ENCODE data around the gene CRK.

Gene CRK

GRCh38 chr17:1486802-1487695 lies 31.0 kb upstream of the CRK start:
- peak; percentile 37 for DNase-seq (ENCODE audit: low read depth)

- DNase-seq (ENCODE audit: low read depth), result no peak
These were observed 29.7 kb upstream of the CRK start for GRCh38 chr17:1485423-1486376.

GRCh38 chr17:1484676-1485422 lies 28.8 kb upstream of the CRK start:
- DNase-seq (ENCODE audit: low read depth), result no peak

GRCh38 chr17:1484060-1484535 lies 28.1 kb upstream of the CRK start:
- DNase-seq (ENCODE audit: low read depth), result no peak

- DNase-seq (ENCODE audit: low read depth), result no peak
These were observed 26.6 kb upstream of the CRK start for GRCh38 chr17:1482680-1483079.

GRCh38 chr17:1481736-1482135 lies 25.7 kb upstream of the CRK start:
- no peak for DNase-seq (ENCODE audit: low read depth)

GRCh38 chr17:1480747-1481465 lies 24.9 kb upstream of the CRK start:
- DNase-seq (ENCODE audit: low read depth), result no peak

- DNase-seq (ENCODE audit: low read depth), result no peak
These were observed 22.4 kb upstream of the CRK start for GRCh38 chr17:1478418-1478817.

GRCh38 chr17:1475321-1475854 lies 19.4 kb upstream of the CRK start:
- DNase-seq (ENCODE audit: low read depth), result no peak

- DNase-seq (ENCODE audit: low read depth), result no peak
These were observed 18.6 kb upstream of the CRK start for GRCh38 chr17:1474402-1475189.

GRCh38 chr17:1473841-1474240 lies 17.8 kb upstream of the CRK start:
- no peak for DNase-seq (ENCODE audit: low read depth)

- no peak for DNase-seq (ENCODE audit: low read depth)
These were observed 17.1 kb upstream of the CRK start for GRCh38 chr17:1473170-1473569.

GRCh38 chr17:1471911-1472821 lies 16.1 kb upstream of the CRK start:
- DNase-seq (ENCODE audit: low read depth), result no peak

GRCh38 chr17:1471490-1471889 lies 15.5 kb upstream of the CRK start:
- no peak for DNase-seq (ENCODE audit: low read depth)

GRCh38 chr17:1470755-1471462 lies 14.9 kb upstream of the CRK start:
- no peak for DNase-seq (ENCODE audit: low read depth)

- no peak for DNase-seq (ENCODE audit: low read depth)
These were observed 14.2 kb upstream of the CRK start for GRCh38 chr17:1470071-1470754.

- no peak for DNase-seq (ENCODE audit: low read depth)
These were observed 13.3 kb upstream of the CRK start for GRCh38 chr17:1469231-1469852.
